MM.1S (cell line): Measurements from ENCODE around the gene ARL5B.

Experiments
- EZH2 ChIP-seq: fragments of 300-600 bp; sonication (generic); optimal IDR thresholded peaks from 2 replicates; pipeline ENCODE3; 2017; ENCODE audit warnings: low read depth, mild to moderate bottlenecking, antibody characterized with exemption, low read length, mixed read lengths
- TF ChIP-seq, protein P1 (sequence below): fragments of 300-600 bp; sonication (generic); IDR thresholded peaks from 2 replicates; pipeline ENCODE4 v1.5.1; 2016; ENCODE audit warnings: antibody characterized with exemption, low read length, mixed read lengths

DNA sequence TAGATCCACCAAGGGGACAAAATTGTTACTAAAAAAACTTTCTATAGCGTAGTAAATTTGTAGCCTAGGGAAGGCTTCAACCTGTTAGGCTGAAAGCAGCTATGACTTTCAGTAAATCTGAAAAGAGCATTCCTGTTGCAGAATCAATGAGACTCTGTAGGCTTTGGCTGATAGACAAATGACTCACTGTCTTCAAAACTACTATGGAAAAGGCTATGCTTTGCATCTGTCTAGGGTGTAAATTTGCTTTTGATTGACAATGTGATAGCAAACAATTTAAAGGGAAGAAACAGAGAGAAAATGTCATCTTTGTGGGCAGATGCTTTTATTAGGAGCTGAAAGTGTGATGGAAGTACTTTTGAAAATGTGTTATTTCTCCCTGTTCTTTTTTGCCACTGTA is 60.6 kb downstream of the ARL5B start:
- TF ChIP-seq, protein P1, sequence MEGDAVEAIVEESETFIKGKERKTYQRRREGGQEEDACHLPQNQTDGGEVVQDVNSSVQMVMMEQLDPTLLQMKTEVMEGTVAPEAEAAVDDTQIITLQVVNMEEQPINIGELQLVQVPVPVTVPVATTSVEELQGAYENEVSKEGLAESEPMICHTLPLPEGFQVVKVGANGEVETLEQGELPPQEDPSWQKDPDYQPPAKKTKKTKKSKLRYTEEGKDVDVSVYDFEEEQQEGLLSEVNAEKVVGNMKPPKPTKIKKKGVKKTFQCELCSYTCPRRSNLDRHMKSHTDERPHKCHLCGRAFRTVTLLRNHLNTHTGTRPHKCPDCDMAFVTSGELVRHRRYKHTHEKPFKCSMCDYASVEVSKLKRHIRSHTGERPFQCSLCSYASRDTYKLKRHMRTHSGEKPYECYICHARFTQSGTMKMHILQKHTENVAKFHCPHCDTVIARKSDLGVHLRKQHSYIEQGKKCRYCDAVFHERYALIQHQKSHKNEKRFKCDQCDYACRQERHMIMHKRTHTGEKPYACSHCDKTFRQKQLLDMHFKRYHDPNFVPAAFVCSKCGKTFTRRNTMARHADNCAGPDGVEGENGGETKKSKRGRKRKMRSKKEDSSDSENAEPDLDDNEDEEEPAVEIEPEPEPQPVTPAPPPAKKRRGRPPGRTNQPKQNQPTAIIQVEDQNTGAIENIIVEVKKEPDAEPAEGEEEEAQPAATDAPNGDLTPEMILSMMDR: no peak
- no peak for TF ChIP-seq EZH2
